Osteoblast (primary cell): ENCODE measurements around the gene JPH3. TPM values are rescaled to one million over a fixed set of nuclear protein-coding genes. Genes with fewer than 3 reads are reported as not detected.

Experiments used
- DNase-seq: peaks from one replicate; pipeline ENCODE4 v3.0.0; 2011; ENCODE audit warnings: low spot score, mixed read lengths; ENCODE audit not compliant: insufficient read length; ENCODE audit errors: missing footprints
- H2AFZ ChIP-seq: 2 replicates; pipeline ENCODE4 v1.6.0; 2011; ENCODE audit warnings: mild to moderate bottlenecking, low read length
- H3K27ac ChIP-seq: 2 replicates; pipeline ENCODE4 v1.5.1; 2011; ENCODE audit warnings: mild to moderate bottlenecking, low read depth, low read length, moderate library complexity
- H3K27me3 ChIP-seq: 2 replicates; pipeline ENCODE4 v1.6.0; 2012; ENCODE audit warnings: mild to moderate bottlenecking, control low read depth, inconsistent platforms, low read length, moderate library complexity; ENCODE audit not compliant: insufficient read depth
- H3K36me3 ChIP-seq: 2 replicates; pipeline ENCODE4 v1.5.1; 2011; ENCODE audit warnings: mild to moderate bottlenecking, low read length, control low read depth, moderate library complexity; ENCODE audit not compliant: insufficient read depth
- H3K4me1 ChIP-seq: 2 replicates; pipeline ENCODE4 v1.5.1; 2011; ENCODE audit warnings: mild to moderate bottlenecking, low read length, control low read depth, moderate library complexity; ENCODE audit not compliant: insufficient read depth
- H3K4me2 ChIP-seq: 2 replicates; pipeline ENCODE4 v1.6.0; 2011; ENCODE audit warnings: mild to moderate bottlenecking, low read length; ENCODE audit not compliant: insufficient read depth
- H3K4me3 ChIP-seq: fragments of 200-600 bp; sonication (generic); 3 replicates; pipeline ENCODE4 v1.5.1; 2012; ENCODE audit warnings: mild to moderate bottlenecking, low read length, inconsistent platforms; ENCODE audit not compliant: insufficient read depth
- H3K79me2 ChIP-seq: 2 replicates; pipeline ENCODE4 v1.6.0; 2012; ENCODE audit warnings: mild to moderate bottlenecking, low read length, control low read depth, inconsistent platforms; ENCODE audit not compliant: insufficient read depth
- H3K9me3 ChIP-seq: 2 replicates; pipeline ENCODE4 v1.5.1; 2011; ENCODE audit warnings: low read depth, low read length, control low read depth
- H4K20me1 ChIP-seq: 2 replicates; pipeline ENCODE4 v1.6.0; 2012; ENCODE audit warnings: mild to moderate bottlenecking, low read length, control low read depth; ENCODE audit not compliant: insufficient read depth
- total RNA-seq: library from RNA; depleted of rRNA; stranded (reverse); fragments of >200 nt; gene quantifications from 2 replicates; pipeline ENCODE4 v1.2.3, GENCODE V29; 2012
- TF ChIP-seq, protein P1 (sequence below): IDR thresholded peaks from 2 replicates; pipeline ENCODE4 v1.5.1; 2011; ENCODE audit warnings: mild to moderate bottlenecking, low read depth, low read length, moderate library complexity; ENCODE audit errors: extremely low read depth

JPH3 gene
- total RNA-seq, 1 donor: not detected

DNA sequence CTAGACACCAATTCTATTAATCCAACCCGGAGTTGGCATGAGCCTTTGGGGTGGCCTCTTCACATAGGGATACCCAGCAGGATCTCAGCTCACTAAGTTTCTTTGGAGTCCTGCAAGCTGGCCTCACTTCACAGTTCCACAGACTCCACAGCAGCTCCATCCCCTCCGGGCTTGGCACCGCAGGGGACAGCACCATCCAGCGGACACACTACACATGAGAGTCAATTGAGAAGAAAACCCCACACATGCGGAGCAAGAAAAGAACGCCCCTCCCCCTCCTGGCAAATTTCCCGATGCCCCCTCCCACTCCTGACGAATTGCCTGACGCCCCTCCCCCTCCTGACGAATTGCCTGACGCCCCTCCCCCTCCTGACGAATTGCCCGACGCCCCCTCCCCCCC lies 132.3 kb downstream of the JPH3 start:
- TF ChIP-seq, protein P1, sequence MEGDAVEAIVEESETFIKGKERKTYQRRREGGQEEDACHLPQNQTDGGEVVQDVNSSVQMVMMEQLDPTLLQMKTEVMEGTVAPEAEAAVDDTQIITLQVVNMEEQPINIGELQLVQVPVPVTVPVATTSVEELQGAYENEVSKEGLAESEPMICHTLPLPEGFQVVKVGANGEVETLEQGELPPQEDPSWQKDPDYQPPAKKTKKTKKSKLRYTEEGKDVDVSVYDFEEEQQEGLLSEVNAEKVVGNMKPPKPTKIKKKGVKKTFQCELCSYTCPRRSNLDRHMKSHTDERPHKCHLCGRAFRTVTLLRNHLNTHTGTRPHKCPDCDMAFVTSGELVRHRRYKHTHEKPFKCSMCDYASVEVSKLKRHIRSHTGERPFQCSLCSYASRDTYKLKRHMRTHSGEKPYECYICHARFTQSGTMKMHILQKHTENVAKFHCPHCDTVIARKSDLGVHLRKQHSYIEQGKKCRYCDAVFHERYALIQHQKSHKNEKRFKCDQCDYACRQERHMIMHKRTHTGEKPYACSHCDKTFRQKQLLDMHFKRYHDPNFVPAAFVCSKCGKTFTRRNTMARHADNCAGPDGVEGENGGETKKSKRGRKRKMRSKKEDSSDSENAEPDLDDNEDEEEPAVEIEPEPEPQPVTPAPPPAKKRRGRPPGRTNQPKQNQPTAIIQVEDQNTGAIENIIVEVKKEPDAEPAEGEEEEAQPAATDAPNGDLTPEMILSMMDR: no peak
- peaks cover 10% of the 10 kb centered on the region for H4K20me1 ChIP-seq
- no peak overlapping the region for H3K27ac ChIP-seq
- H3K4me1 ChIP-seq: no peaks in the 10 kb centered on the region
- no peaks in the 10 kb centered on the region for H3K9me3 ChIP-seq
- peaks cover 3% of the 10 kb centered on the region for H3K79me2 ChIP-seq
- DNase-seq: peak; percentile 17
- no peaks in the 10 kb centered on the region for H3K27me3 ChIP-seq
- no peak overlapping the region for H3K4me3 ChIP-seq
- H2AFZ ChIP-seq: no peak overlapping the region
- peaks cover 11% of the 10 kb centered on the region for H3K36me3 ChIP-seq
- H3K4me2 ChIP-seq: no peak overlapping the region

DNA sequence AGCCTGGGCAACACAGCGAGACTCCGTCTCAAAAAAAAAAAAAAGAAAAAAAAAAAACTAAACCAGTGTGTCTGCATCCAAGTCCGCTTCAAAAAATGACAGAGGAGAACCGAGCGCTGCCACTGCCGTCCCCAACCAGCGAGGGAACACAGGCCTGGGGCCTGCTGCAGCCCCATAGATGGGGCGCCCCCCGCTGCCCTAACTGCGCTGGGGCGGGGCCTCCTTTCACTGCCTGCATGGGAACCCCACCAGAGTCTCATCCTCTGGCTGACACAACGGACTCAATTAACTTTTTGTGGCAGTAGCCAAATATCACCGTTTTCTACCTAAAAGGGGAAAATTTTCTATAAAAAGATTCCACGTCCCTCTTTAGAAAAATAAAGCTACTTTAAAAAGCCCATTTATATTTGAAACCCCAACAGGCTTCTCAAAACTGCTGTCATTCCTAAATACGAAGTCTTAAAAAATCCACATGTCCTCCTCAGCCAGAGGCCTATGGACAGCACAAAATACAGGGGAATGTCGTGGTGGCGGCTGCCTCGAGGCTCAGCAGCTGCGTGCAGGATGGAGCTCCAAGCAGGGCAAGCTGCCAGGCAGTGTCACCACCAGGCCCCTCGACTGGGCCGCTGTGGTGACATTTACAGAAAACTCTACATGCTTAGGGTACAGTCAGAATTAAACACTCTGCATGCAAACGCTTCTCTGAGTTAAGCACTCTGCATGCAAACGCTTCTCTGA lies 133.1 kb downstream of the JPH3 start:
- peak; percentile 0 for DNase-seq

DNA sequence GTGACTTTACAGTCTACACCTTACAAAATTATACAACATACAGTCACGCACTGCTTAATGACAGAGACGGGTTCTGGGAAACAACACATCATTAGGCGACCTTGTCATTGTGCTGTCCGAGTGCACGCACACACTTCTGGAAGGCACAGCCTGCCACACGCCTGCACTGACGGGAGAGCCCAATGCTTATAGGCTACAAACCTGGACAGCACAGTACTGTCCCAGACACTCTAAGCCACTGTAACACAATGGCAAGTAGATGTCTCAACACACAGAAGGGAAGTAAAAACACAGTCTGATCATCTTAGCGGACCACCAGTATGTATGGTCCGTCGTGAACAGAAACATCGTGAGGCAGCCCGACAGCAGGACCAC lies 133.7 kb downstream of the JPH3 start:
- Histone ChIP-seq H3K27ac (no peak overlapping the region), H3K4me3 (no peak overlapping the region), H2AFZ (no peak overlapping the region), H3K27me3 (no peaks in the 10 kb centered on the region), H3K4me2 (no peak overlapping the region), H3K79me2 (peaks cover 12% of the 10 kb centered on the region), H3K36me3 (peaks cover 6% of the 10 kb centered on the region), H3K4me1 (no peaks in the 10 kb centered on the region), H3K9me3 (no peaks in the 10 kb centered on the region), H4K20me1 (peaks cover 16% of the 10 kb centered on the region)
- TF ChIP-seq, protein P1: no peak
- DNase-seq: peak; percentile 68

More for the DNA sequence above, 133.1 kb downstream of the JPH3 start:
- Histone ChIP-seq H3K27me3 (no peaks in the 10 kb centered on the region), H3K36me3 (peaks cover 7% of the 10 kb centered on the region), H4K20me1 (peaks cover 13% of the 10 kb centered on the region), H3K4me3 (no peak overlapping the region), H3K4me2 (no peak overlapping the region), H3K27ac (no peak overlapping the region), H3K9me3 (no peaks in the 10 kb centered on the region), H2AFZ (no peak overlapping the region), H3K4me1 (no peaks in the 10 kb centered on the region), H3K79me2 (peaks cover 10% of the 10 kb centered on the region)
- TF ChIP-seq, protein P1: no peak

DNA sequence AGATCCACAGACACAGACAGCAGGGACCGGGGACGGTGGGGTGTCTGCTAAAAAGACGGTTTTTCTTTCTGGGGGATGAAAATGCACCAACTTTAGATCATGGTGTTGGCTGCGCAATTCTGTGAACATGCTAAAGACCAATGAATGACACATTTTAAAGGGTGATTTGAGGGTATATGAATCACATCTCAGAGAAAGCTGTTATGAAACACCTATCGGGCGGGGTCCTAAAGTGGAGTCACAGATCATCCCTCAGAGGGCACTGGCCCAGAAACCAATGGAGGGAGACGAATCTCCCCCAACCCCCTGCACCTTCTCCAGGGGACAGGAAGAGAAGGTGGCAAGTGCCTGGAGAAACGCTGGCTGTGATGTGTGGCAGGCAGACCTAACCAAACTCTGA lies 137.5 kb downstream of the JPH3 start:
- TF ChIP-seq, protein P1: no peak
- Histone ChIP-seq H3K4me2 (no peak overlapping the region), H3K36me3 (peaks cover 6% of the 10 kb centered on the region), H3K4me1 (no peaks in the 10 kb centered on the region), H3K9me3 (no peaks in the 10 kb centered on the region), H3K27ac (no peak overlapping the region), H3K4me3 (no peak overlapping the region), H4K20me1 (peaks cover 15% of the 10 kb centered on the region), H3K79me2 (peaks cover 12% of the 10 kb centered on the region), H2AFZ (no peak overlapping the region), H3K27me3 (no peaks in the 10 kb centered on the region)
- peak; percentile 18 for DNase-seq
